ENCODE data around the gene SF3A1.
A peak's percentile ranks its signal among the peaks of the same experiment; 100 is the strongest.

DNA sequence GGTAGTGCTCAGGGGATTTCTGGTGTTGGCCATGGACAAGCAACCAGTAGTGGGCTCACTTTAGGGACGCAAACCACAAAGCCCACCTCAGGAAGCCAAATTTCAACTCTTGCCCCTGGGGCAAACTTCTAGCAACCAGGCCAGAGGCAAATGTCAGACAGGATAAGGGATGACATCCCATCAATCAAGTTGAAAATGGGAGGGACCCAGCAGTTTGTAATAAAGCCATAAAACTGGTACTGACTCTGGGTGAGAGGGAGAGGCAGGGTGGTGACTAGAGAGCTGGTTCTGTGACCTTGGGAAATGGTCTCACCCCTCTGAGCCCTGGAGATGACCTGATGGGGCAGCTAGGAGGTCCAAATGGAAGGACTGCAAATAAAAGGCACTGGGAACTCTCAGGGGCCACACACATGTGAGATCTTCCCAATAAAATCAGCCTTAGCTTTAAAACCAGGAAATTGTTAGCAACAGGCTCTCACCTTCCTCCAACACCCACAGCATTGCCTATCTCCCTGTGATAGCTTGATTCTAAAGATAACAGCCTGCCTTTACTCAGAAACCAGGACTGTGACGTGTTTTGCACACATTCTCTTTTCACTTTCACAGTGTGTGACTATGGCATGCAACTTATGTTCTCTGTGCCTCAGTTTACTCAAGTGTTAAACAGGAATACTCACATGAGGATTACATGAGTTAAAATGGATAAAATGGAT, 23.5 kb downstream of the SF3A1 start:
- 0 out of 2 replicates have a peak, but pooled peaks have one; percentile 2 for TF ChIP-seq POLR2A (IDR thresholded peaks at IDR 0.05; ENCODE audit: low read depth, low read length)
- no peak; the same call in 1 of the 2 replicates for TF ChIP-seq POLR2AphosphoS5 (IDR thresholded peaks at IDR 0.05; ENCODE audit: low read depth, low read length)

All from GM12892 (cell line).